ENCODE measurements around the gene COL4A4. TPM values are rescaled to one million over a fixed set of nuclear protein-coding genes. Genes with fewer than 3 reads are reported as not detected.
A peak's percentile ranks its signal among the peaks of the same experiment; 100 is the strongest.
"Not testable (repeated sequence)": the region's sequence is repeated elsewhere in the genome, so short reads cannot be mapped to it uniquely, and the experiment has no call there.

The COL4A4 gene
- total RNA-seq, 2 experiments from 2014 or later, result 0.06 to 0.15 TPM

GRCh38 chr2:227183657-227184367 lies 19.8 kb upstream of the COL4A4 start:
- ChIA-PET POLR2A (no interaction called here), CTCF (no interaction called here)
- Mint-ChIP-seq H3K9me3 (no peaks in the 10 kb centered on the region), H3K4me1 (no peaks in the 10 kb centered on the region), H3K36me3 (ENCODE audit: low read depth) (no peaks in the 10 kb centered on the region), H3K27ac (no peak overlapping the region), H3K27me3 (peaks cover 16% of the 10 kb centered on the region), H3K4me3 (no peak overlapping the region)
- DNase-seq, result no peak

GRCh38 chr2:227182765-227183164 lies 18.8 kb upstream of the COL4A4 start:
- Mint-ChIP-seq H3K4me3 (no peak overlapping the region), H3K36me3 (ENCODE audit: low read depth) (no peaks in the 10 kb centered on the region), H3K27me3 (peaks cover 9% of the 10 kb centered on the region), H3K4me1 (no peaks in the 10 kb centered on the region), H3K9me3 (no peaks in the 10 kb centered on the region), H3K27ac (no peak overlapping the region)
- DNase-seq, result no peak
- CTCF ChIA-PET, result interaction anchor here (0.9 kb wide), 1 partner anchor 56 kb away, joined by 3 read pairs; no protein-coding TSS in a partner anchor
- POLR2A ChIA-PET, result no interaction called here

- Mint-ChIP-seq H3K9me3 (no peaks in the 10 kb centered on the region), H3K4me3 (no peak overlapping the region), H3K36me3 (ENCODE audit: low read depth) (no peaks in the 10 kb centered on the region), H3K27me3 (peaks cover 6% of the 10 kb centered on the region), H3K4me1 (no peaks in the 10 kb centered on the region), H3K27ac (no peak overlapping the region)
- POLR2A ChIA-PET, result no interaction called here
- DNase-seq, result no peak
- CTCF ChIA-PET, result no interaction called here
These were observed 16.8 kb upstream of the COL4A4 start for GRCh38 chr2:227180770-227181169.

- Mint-ChIP-seq H3K27me3 (peaks cover 6% of the 10 kb centered on the region), H3K9me3 (no peaks in the 10 kb centered on the region), H3K4me1 (no peaks in the 10 kb centered on the region), H3K36me3 (ENCODE audit: low read depth) (no peaks in the 10 kb centered on the region), H3K27ac (no peak overlapping the region), H3K4me3 (no peak overlapping the region)
- POLR2A ChIA-PET, result no interaction called here
- CTCF ChIA-PET, result no interaction called here
- no peak for DNase-seq
These were observed 16.1 kb upstream of the COL4A4 start for GRCh38 chr2:227179988-227180685.

- no peaks in the 10 kb centered on the region for H3K4me1 Mint-ChIP-seq
- no peak overlapping the region for H3K4me3 Mint-ChIP-seq
- H3K9me3 Mint-ChIP-seq, result no peaks in the 10 kb centered on the region
- no peak overlapping the region for H3K27ac Mint-ChIP-seq
- no peak for DNase-seq
- CTCF ChIA-PET, result no interaction called here
- H3K27me3 Mint-ChIP-seq, result peaks cover 4% of the 10 kb centered on the region
- POLR2A ChIA-PET, result no interaction called here
- no peaks in the 10 kb centered on the region for H3K36me3 Mint-ChIP-seq (ENCODE audit: low read depth)
These were observed 13.8 kb upstream of the COL4A4 start for GRCh38 chr2:227177592-227178336.

GRCh38 chr2:227171779-227172178 lies 7.8 kb upstream of the COL4A4 start:
- peaks cover 12% of the 10 kb centered on the region for H3K27me3 Mint-ChIP-seq
- POLR2A ChIA-PET; CTCF ChIA-PET; H3K4me3 Mint-ChIP-seq; H3K36me3 Mint-ChIP-seq (ENCODE audit: low read depth); DNase-seq; H3K9me3 Mint-ChIP-seq; H3K27ac Mint-ChIP-seq; H3K4me1 Mint-ChIP-seq: not testable (repeated sequence)

- Mint-ChIP-seq H3K4me3 (peak overlapping the region; percentile 55), H3K27me3 (peaks cover 66% of the 10 kb centered on the region), H3K9me3 (peaks cover under 1% of the 10 kb centered on the region), H3K27ac (no peak overlapping the region), H3K36me3 (ENCODE audit: low read depth) (no peaks in the 10 kb centered on the region), H3K4me1 (peaks cover 11% of the 10 kb centered on the region)
- peak; percentile 26 for DNase-seq
- POLR2A ChIA-PET, result no interaction called here
- CTCF ChIA-PET, result no interaction called here
These were observed 822 bp upstream of the COL4A4 start for GRCh38 chr2:227164763-227165291.

- H3K27me3 Mint-ChIP-seq, result peaks cover 74% of the 10 kb centered on the region
- POLR2A ChIA-PET, result no interaction called here
- DNase-seq, result no peak
These were observed 464 bp downstream of the COL4A4 start for GRCh38 chr2:227163485-227163997.

GRCh38 chr2:227161947-227162346 lies 2.1 kb downstream of the COL4A4 start:
- CTCF ChIA-PET, result no interaction called here
- H3K36me3 Mint-ChIP-seq (ENCODE audit: low read depth), result no peaks in the 10 kb centered on the region
- DNase-seq, result no peak
- POLR2A ChIA-PET, result no interaction called here
- no peak overlapping the region for H3K27ac Mint-ChIP-seq
- peaks cover 73% of the 10 kb centered on the region for H3K27me3 Mint-ChIP-seq
- no peaks in the 10 kb centered on the region for H3K9me3 Mint-ChIP-seq
- no peak overlapping the region for H3K4me3 Mint-ChIP-seq
- peaks cover 11% of the 10 kb centered on the region for H3K4me1 Mint-ChIP-seq

More at GRCh38 chr2:227163485-227163997, 464 bp downstream of the COL4A4 start:
- no peaks in the 10 kb centered on the region for H3K9me3 Mint-ChIP-seq
- H3K4me3 Mint-ChIP-seq, result peak overlapping the region; percentile 45
- CTCF ChIA-PET, result interaction anchor here (0.6 kb wide), 1 partner anchor 812 kb away, joined by 3 read pairs; no protein-coding TSS in a partner anchor
- peaks cover 11% of the 10 kb centered on the region for H3K4me1 Mint-ChIP-seq
- H3K27ac Mint-ChIP-seq, result no peak overlapping the region
- no peaks in the 10 kb centered on the region for H3K36me3 Mint-ChIP-seq (ENCODE audit: low read depth)

- H3K4me3 Mint-ChIP-seq, result no peak overlapping the region
- CTCF ChIA-PET, result no interaction called here
- peaks cover 60% of the 10 kb centered on the region for H3K27me3 Mint-ChIP-seq
- H3K4me1 Mint-ChIP-seq, result peaks cover 7% of the 10 kb centered on the region
- POLR2A ChIA-PET, result no interaction called here
- no peak for DNase-seq
- no peaks in the 10 kb centered on the region for H3K36me3 Mint-ChIP-seq (ENCODE audit: low read depth)
- H3K9me3 Mint-ChIP-seq, result no peaks in the 10 kb centered on the region
- H3K27ac Mint-ChIP-seq, result no peak overlapping the region
These were observed 3.8 kb downstream of the COL4A4 start for GRCh38 chr2:227160164-227160563.

GRCh38 chr2:227154986-227155774 lies 8.8 kb downstream of the COL4A4 start:
- Mint-ChIP-seq H3K9me3 (no peaks in the 10 kb centered on the region), H3K4me3 (no peak overlapping the region), H3K27ac (no peak overlapping the region), H3K4me1 (no peaks in the 10 kb centered on the region), H3K27me3 (peaks cover 27% of the 10 kb centered on the region), H3K36me3 (ENCODE audit: low read depth) (no peaks in the 10 kb centered on the region)
- DNase-seq, result no peak
- POLR2A ChIA-PET, result no interaction called here
- CTCF ChIA-PET, result no interaction called here

- Mint-ChIP-seq H3K27me3 (peaks cover 19% of the 10 kb centered on the region), H3K4me1 (no peaks in the 10 kb centered on the region), H3K9me3 (no peaks in the 10 kb centered on the region), H3K4me3 (no peak overlapping the region), H3K36me3 (ENCODE audit: low read depth) (no peaks in the 10 kb centered on the region), H3K27ac (no peak overlapping the region)
- no peak for DNase-seq
- CTCF ChIA-PET, result no interaction called here
- POLR2A ChIA-PET, result no interaction called here
These were observed 10.1 kb downstream of the COL4A4 start for GRCh38 chr2:227153758-227154486.

Data from activated CD4-positive, alpha-beta T cell treated with anti-CD3 and anti-CD28 coated beads, Interleukin-2, amount 10 ng/mL, durations not matched to agents 7 days and 5 days (primary cell).